Measurements from ENCODE around the gene KMT5C. TPM values are rescaled to one million over a fixed set of nuclear protein-coding genes. Genes with fewer than 3 reads are reported as not detected.

The KMT5C gene
- total and polyA plus RNA-seq, 2 experiments from 2014 or later = 14.2 to 34.3 TPM

- DNase-seq (ENCODE audit: low spot score) (no peak), ATAC-seq (no peak)
- Histone ChIP-seq H3F3A (replicated peaks; ENCODE audit: low read depth) (peaks cover 28% of the 10 kb centered on the region), H3K4me1 (ENCODE audit: insufficient read depth) (peaks cover 34% of the 10 kb centered on the region), H3K27ac (ENCODE audit: low read depth) (no peak overlapping the region), H2AFZ (no peak overlapping the region), H3K79me2 (replicated peaks; ENCODE audit: insufficient read depth) (peaks cover 23% of the 10 kb centered on the region), H3K4me2 (peak overlapping the region; percentile 87), H3K27me3 (ENCODE audit: insufficient read depth) (peaks cover 29% of the 10 kb centered on the region), H3K36me3 (ENCODE audit: insufficient read depth) (peaks cover 4% of the 10 kb centered on the region; the same call in 1 of the 2 replicates), H4K20me1 (replicated peaks; ENCODE audit: insufficient read depth) (peaks cover 22% of the 10 kb centered on the region), H3K9me2 (ENCODE audit: insufficient read depth) (no peaks in the 10 kb centered on the region), H3K4me3 (peak overlapping the region; percentile 57; the same call in 1 of the 2 replicates)
- peaks cover 36% of the 10 kb centered on the region for H3K4me1 Mint-ChIP-seq
- H3K27me3 Mint-ChIP-seq (ENCODE audit: insufficient read depth, low read depth, poor library complexity) = peaks cover 48% of the 10 kb centered on the region
- peaks cover 5% of the 10 kb centered on the region; the same call in 2 of the 3 replicates for H3K9me3 Mint-ChIP-seq
- H3K4me3 Mint-ChIP-seq = peak overlapping the region; percentile 83
- no peak overlapping the region for H3K27ac Mint-ChIP-seq
- TF ChIP-seq EZH2phosphoT487 (IDR thresholded peaks at IDR 0.05; ENCODE audit: unreplicated experiment) (no peak), NANOG (IDR thresholded peaks at IDR 0.05; ENCODE audit: borderline replicate concordance) (no peak), EZH2 (IDR thresholded peaks at IDR 0.05; ENCODE audit: low read depth, unreplicated experiment) (no peak), POLR2AphosphoS5 (IDR thresholded peaks at IDR 0.05; ENCODE audit: low read depth) (no peak), JUNB (IDR thresholded peaks at IDR 0.05; ENCODE audit: unreplicated experiment) (no peak), STAT1 (IDR thresholded peaks at IDR 0.05; ENCODE audit: unreplicated experiment) (no peak), ZNF331 (CRISPR knock-in tag; IDR thresholded peaks at IDR 0.05; ENCODE audit: low read depth) (no peak), ZNF114 (CRISPR knock-in tag; IDR thresholded peaks at IDR 0.05) (no peak), REST (IDR thresholded peaks at IDR 0.05; ENCODE audit: unreplicated experiment) (no peak), CREB1 (CRISPR knock-in tag; IDR thresholded peaks at IDR 0.05; ENCODE audit: low read depth) (no peak)
- TF ChIP-seq, protein P1, sequence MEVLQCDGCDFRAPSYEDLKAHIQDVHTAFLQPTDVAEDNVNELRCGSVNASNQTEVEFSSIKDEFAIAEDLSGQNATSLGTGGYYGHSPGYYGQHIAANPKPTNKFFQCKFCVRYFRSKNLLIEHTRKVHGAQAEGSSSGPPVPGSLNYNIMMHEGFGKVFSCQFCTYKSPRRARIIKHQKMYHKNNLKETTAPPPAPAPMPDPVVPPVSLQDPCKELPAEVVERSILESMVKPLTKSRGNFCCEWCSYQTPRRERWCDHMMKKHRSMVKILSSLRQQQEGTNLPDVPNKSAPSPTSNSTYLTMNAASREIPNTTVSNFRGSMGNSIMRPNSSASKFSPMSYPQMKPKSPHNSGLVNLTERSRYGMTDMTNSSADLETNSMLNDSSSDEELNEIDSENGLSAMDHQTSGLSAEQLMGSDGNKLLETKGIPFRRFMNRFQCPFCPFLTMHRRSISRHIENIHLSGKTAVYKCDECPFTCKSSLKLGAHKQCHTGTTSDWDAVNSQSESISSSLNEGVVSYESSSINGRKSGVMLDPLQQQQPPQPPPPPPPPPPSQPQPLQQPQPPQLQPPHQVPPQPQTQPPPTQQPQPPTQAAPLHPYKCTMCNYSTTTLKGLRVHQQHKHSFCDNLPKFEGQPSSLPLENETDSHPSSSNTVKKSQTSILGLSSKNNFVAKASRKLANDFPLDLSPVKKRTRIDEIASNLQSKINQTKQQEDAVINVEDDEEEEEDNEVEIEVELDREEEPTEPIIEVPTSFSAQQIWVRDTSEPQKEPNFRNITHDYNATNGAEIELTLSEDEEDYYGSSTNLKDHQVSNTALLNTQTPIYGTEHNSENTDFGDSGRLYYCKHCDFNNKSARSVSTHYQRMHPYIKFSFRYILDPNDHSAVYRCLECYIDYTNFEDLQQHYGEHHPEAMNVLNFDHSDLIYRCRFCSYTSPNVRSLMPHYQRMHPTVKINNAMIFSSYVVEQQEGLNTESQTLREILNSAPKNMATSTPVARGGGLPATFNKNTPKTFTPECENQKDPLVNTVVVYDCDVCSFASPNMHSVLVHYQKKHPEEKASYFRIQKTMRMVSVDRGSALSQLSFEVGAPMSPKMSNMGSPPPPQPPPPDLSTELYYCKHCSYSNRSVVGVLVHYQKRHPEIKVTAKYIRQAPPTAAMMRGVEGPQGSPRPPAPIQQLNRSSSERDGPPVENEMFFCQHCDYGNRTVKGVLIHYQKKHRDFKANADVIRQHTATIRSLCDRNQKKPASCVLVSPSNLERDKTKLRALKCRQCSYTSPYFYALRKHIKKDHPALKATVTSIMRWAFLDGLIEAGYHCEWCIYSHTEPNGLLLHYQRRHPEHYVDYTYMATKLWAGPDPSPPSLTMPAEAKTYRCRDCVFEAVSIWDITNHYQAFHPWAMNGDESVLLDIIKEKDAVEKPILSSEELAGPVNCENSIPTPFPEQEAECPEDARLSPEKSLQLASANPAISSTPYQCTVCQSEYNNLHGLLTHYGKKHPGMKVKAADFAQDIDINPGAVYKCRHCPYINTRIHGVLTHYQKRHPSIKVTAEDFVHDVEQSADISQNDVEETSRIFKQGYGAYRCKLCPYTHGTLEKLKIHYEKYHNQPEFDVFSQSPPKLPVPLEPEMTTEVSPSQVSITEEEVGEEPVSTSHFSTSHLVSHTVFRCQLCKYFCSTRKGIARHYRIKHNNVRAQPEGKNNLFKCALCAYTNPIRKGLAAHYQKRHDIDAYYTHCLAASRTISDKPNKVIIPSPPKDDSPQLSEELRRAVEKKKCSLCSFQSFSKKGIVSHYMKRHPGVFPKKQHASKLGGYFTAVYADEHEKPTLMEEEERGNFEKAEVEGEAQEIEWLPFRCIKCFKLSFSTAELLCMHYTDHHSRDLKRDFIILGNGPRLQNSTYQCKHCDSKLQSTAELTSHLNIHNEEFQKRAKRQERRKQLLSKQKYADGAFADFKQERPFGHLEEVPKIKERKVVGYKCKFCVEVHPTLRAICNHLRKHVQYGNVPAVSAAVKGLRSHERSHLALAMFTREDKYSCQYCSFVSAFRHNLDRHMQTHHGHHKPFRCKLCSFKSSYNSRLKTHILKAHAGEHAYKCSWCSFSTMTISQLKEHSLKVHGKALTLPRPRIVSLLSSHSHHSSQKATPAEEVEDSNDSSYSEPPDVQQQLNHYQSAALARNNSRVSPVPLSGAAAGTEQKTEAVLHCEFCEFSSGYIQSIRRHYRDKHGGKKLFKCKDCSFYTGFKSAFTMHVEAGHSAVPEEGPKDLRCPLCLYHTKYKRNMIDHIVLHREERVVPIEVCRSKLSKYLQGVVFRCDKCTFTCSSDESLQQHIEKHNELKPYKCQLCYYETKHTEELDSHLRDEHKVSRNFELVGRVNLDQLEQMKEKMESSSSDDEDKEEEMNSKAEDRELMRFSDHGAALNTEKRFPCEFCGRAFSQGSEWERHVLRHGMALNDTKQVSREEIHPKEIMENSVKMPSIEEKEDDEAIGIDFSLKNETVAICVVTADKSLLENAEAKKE (CRISPR knock-in tag; IDR thresholded peaks at IDR 0.05) = no peak
- TF ChIP-seq, protein P2, sequence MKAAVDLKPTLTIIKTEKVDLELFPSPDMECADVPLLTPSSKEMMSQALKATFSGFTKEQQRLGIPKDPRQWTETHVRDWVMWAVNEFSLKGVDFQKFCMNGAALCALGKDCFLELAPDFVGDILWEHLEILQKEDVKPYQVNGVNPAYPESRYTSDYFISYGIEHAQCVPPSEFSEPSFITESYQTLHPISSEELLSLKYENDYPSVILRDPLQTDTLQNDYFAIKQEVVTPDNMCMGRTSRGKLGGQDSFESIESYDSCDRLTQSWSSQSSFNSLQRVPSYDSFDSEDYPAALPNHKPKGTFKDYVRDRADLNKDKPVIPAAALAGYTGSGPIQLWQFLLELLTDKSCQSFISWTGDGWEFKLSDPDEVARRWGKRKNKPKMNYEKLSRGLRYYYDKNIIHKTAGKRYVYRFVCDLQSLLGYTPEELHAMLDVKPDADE (IDR thresholded peaks at IDR 0.05) = no peak
- TF ChIP-seq, protein P3, sequence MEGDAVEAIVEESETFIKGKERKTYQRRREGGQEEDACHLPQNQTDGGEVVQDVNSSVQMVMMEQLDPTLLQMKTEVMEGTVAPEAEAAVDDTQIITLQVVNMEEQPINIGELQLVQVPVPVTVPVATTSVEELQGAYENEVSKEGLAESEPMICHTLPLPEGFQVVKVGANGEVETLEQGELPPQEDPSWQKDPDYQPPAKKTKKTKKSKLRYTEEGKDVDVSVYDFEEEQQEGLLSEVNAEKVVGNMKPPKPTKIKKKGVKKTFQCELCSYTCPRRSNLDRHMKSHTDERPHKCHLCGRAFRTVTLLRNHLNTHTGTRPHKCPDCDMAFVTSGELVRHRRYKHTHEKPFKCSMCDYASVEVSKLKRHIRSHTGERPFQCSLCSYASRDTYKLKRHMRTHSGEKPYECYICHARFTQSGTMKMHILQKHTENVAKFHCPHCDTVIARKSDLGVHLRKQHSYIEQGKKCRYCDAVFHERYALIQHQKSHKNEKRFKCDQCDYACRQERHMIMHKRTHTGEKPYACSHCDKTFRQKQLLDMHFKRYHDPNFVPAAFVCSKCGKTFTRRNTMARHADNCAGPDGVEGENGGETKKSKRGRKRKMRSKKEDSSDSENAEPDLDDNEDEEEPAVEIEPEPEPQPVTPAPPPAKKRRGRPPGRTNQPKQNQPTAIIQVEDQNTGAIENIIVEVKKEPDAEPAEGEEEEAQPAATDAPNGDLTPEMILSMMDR (conservative IDR thresholded peaks at IDR 0.05; ENCODE audit: low read depth in 2 of 2) = no peak
- peaks cover 23% of the 10 kb centered on the region for H3K36me3 Mint-ChIP-seq (ENCODE audit: low read depth)
These were observed 42.9 kb downstream of the KMT5C start for GRCh38 chr19:55382522-55383054.

Measured in GM23338 (cell line).